RPMI7951 (cell line): ENCODE measurements around the gene CROCC2. TPM values are rescaled to one million over a fixed set of nuclear protein-coding genes. Genes with fewer than 3 reads are reported as not detected.

Experiments used
- DNase-seq: peaks from one replicate; pipeline ENCODE4 v3.0.0-alpha.2; 2012; ENCODE audit warnings: low read depth
- total RNA-seq: library from RNA; depleted of rRNA; stranded (reverse); fragments of >200 nt; shearing (Covaris generic); gene quantifications from 2 replicates; pipeline ENCODE4 v1.2.3, GENCODE V29; 2014

CROCC2 gene
- total RNA-seq, 1 experiment from 2014 or later, result 0.12 TPM

GRCh38 chr2:240956171-240956934 is 50.2 kb downstream of the CROCC2 start:
- peak; percentile 43 for DNase-seq

- DNase-seq, result no peak
Measured at GRCh38 chr2:240956935-240957655, 51.0 kb downstream of the CROCC2 start.

GRCh38 chr2:240957656-240958365 is 51.7 kb downstream of the CROCC2 start:
- peak; percentile 42 for DNase-seq

- no peak for DNase-seq
Measured at GRCh38 chr2:240958366-240959213, 52.5 kb downstream of the CROCC2 start.

- DNase-seq, result no peak
Measured at GRCh38 chr2:240959214-240959940, 53.2 kb downstream of the CROCC2 start.

- DNase-seq, result no peak
Measured at GRCh38 chr2:240959941-240960308, 53.8 kb downstream of the CROCC2 start.

GRCh38 chr2:240960309-240960970 is 54.3 kb downstream of the CROCC2 start:
- no peak for DNase-seq

GRCh38 chr2:240960971-240961876 is 55.1 kb downstream of the CROCC2 start:
- no peak for DNase-seq

- no peak for DNase-seq
Measured at GRCh38 chr2:240961910-240962299, 55.8 kb downstream of the CROCC2 start.

- DNase-seq, result no peak
Measured at GRCh38 chr2:240962300-240963064, 56.3 kb downstream of the CROCC2 start.

- no peak for DNase-seq
Measured at GRCh38 chr2:240963065-240963867, 57.1 kb downstream of the CROCC2 start.

GRCh38 chr2:240963868-240964703 is 58.0 kb downstream of the CROCC2 start:
- DNase-seq, result no peak

- no peak for DNase-seq
Measured at GRCh38 chr2:240964704-240965295, 58.7 kb downstream of the CROCC2 start.

GRCh38 chr2:240965296-240965904 is 59.3 kb downstream of the CROCC2 start:
- no peak for DNase-seq

GRCh38 chr2:240965905-240966456 is 59.8 kb downstream of the CROCC2 start:
- DNase-seq, result no peak

GRCh38 chr2:240966457-240966905 is 60.3 kb downstream of the CROCC2 start:
- DNase-seq, result no peak
